OCI-LY7 (cell line): ENCODE measurements around the gene NXPH3. TPM values are rescaled to one million over a fixed set of nuclear protein-coding genes. Genes with fewer than 3 reads are reported as not detected.

Experiments
- BruUV-seq: library from RNA; stranded (reverse); fragments of 400-500 nt; replicated peaks from 2 replicates; lab custom pipeline; 2021; lab: Mats Ljungman, UMichigan
- CTCF ChIA-PET: fragments of 300-600 bp; sonication (Branson Sonifier 250); formaldehyde crosslinking; loops from one replicate; lab custom pipeline; 2022; ENCODE audit warnings: antibody characterized with exemption; ENCODE audit not compliant: unreplicated experiment; lab: Charles Lee
- POLR2A ChIA-PET: fragments of 300-600 bp; sonication (Branson Sonifier 250); formaldehyde crosslinking; loops from one replicate; lab custom pipeline; 2022; ENCODE audit warnings: antibody characterized with exemption; lab: Charles Lee
- DNase-seq: peaks from one replicate; pipeline ENCODE4 v3.0.0-alpha.2; 2015; ENCODE audit warnings: low spot score
- H2AFZ ChIP-seq: fragments of 200-600 bp; sonication (generic), shearing (Covaris generic); 2 replicates; pipeline ENCODE4 v1.6.1; 2014; ENCODE audit warnings: mild to moderate bottlenecking, antibody characterized with exemption, low read length, moderate library complexity
- H3K27ac ChIP-seq: fragments of 200-600 bp; sonication (generic); 2 replicates; pipeline ENCODE4 v1.5.1; 2014; ENCODE audit warnings: mixed run types, low read depth, mild to moderate bottlenecking, moderate library complexity, low read length, inconsistent platforms; ENCODE audit not compliant: poor library complexity, severe bottlenecking
- H3K36me3 ChIP-seq: fragments of 200-600 bp; sonication (generic); 2 replicates; pipeline ENCODE4 v1.6.1; 2014; ENCODE audit warnings: mild to moderate bottlenecking, antibody characterized with exemption, low read length, moderate library complexity, mixed read lengths; ENCODE audit not compliant: insufficient read depth
- H3K4me1 ChIP-seq: fragments of 200-600 bp; sonication (generic); 2 replicates; pipeline ENCODE4 v1.5.1; 2014; ENCODE audit warnings: mild to moderate bottlenecking, low read length; ENCODE audit not compliant: insufficient read depth, poor library complexity, severe bottlenecking
- H3K4me2 ChIP-seq: fragments of 200-600 bp; sonication (generic); 2 replicates; pipeline ENCODE4 v1.6.1; 2014; ENCODE audit warnings: mild to moderate bottlenecking, low read length
- H3K4me3 ChIP-seq: fragments of 200-600 bp; sonication (generic); 2 replicates; pipeline ENCODE4 v1.5.1; 2014; ENCODE audit warnings: mild to moderate bottlenecking, low read depth, low read length; ENCODE audit not compliant: poor library complexity, severe bottlenecking
- H3K79me2 ChIP-seq: fragments of 200-600 bp; sonication (generic); 2 replicates; pipeline ENCODE4 v1.6.1; 2016; ENCODE audit warnings: low read depth, mild to moderate bottlenecking, low read length, moderate library complexity, mixed read lengths; ENCODE audit not compliant: insufficient read depth
- H3K9me2 ChIP-seq: fragments of 200-600 bp; sonication (generic); 2 replicates; pipeline ENCODE4 v1.6.1; 2016; ENCODE audit warnings: mild to moderate bottlenecking, low read length, mixed read lengths; ENCODE audit not compliant: insufficient read depth
- H3K9me3 ChIP-seq: fragments of 200-600 bp; sonication (generic); 2 replicates; pipeline ENCODE4 v1.6.1; 2014; ENCODE audit warnings: mild to moderate bottlenecking, mixed run types, low read length, mixed read lengths
- H4K20me1 ChIP-seq: fragments of 200-600 bp; sonication (generic); 2 replicates; pipeline ENCODE4 v1.6.1; 2014; ENCODE audit warnings: mild to moderate bottlenecking, antibody characterized with exemption, low read length, moderate library complexity, mixed read lengths; ENCODE audit not compliant: insufficient read depth
- CTCF ChIP-seq: fragments of 200-600 bp; sonication (generic); conservative IDR thresholded peaks from 2 replicates; pipeline ENCODE4 v1.5.1; 2014; ENCODE audit warnings: mild to moderate bottlenecking, antibody characterized with exemption, low read length, moderate library complexity, mixed read lengths
- EZH2phosphoT487 ChIP-seq: fragments of 200-600 bp; sonication (generic); IDR thresholded peaks from 2 replicates; pipeline ENCODE4 v1.6.1; 2018; ENCODE audit warnings: low read depth, borderline replicate concordance, mild to moderate bottlenecking, mixed run types, antibody characterized with exemption, low read length, moderate library complexity, mixed read lengths
- intact Hi-C: fragments of 100-400 bp; cut with micrococcal nuclease; formaldehyde crosslinking; loops from one replicate; pipeline ENCODE4 v1.10.0; 2022; ENCODE audit not compliant: unreplicated experiment
- total RNA-seq, 2 experiments: library from RNA; depleted of rRNA in 1 of 2; stranded (reverse); fragments of >200 nt in 1 of 2; shearing (Covaris generic) in 1 of 2; gene quantifications; 2 replicates each; pipeline ENCODE4 v1.2.3, GENCODE V29; 2014 to 2022

Gene NXPH3
- total RNA-seq, 2 experiments from 2014 or later, result not detected

GRCh38 chr17:49577650-49577934 is 1.9 kb downstream of the NXPH3 start:
- BruUV-seq, result no TSS peak
- no peak overlapping the region for H3K4me2 ChIP-seq
- TF ChIP-seq EZH2phosphoT487 (no peak), CTCF (no peak)

DNA sequence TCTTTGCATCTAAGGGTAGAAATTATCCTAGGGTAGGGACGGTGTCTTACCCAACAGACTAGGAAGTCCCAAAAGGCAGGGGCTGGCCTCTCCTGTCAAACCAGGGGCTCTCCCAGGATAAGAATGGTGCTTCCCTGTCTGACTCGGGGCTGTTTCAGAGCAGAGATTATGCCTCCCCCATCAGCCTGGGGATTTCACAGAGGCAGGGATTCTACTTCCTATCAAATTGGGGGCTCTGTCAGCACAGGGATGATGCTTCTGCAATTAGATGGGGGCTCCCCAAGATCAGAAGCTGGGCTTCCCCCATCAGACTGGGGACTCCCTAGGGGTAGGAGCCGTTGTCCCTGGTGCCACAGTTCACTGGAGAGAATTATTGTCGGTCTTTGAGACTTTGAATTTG is 2.3 kb downstream of the NXPH3 start:
- H2AFZ ChIP-seq, result no peak overlapping the region
- CTCF ChIA-PET, result no interaction called here
- no peaks in the 10 kb centered on the region for H3K36me3 ChIP-seq
- H3K4me1 ChIP-seq, result peaks cover 10% of the 10 kb centered on the region
- intact Hi-C loops, result no loop called here
- H3K4me2 ChIP-seq, result no peak overlapping the region
- H3K9me2 ChIP-seq, result no peaks in the 10 kb centered on the region
- H3K9me3 ChIP-seq, result no peaks in the 10 kb centered on the region
- TF ChIP-seq CTCF (no peak), EZH2phosphoT487 (no peak)
- H3K27ac ChIP-seq, result no peak overlapping the region
- no peaks in the 10 kb centered on the region for H3K79me2 ChIP-seq
- BruUV-seq, result no TSS peak
- no peak overlapping the region for H3K4me3 ChIP-seq
- DNase-seq, result no peak
- POLR2A ChIA-PET, result no interaction called here
- no peaks in the 10 kb centered on the region for H4K20me1 ChIP-seq

More at GRCh38 chr17:49577650-49577934, 1.9 kb downstream of the NXPH3 start:
- Histone ChIP-seq H3K9me2 (no peaks in the 10 kb centered on the region), H3K9me3 (no peaks in the 10 kb centered on the region), H3K27ac (no peak overlapping the region), H3K79me2 (no peaks in the 10 kb centered on the region), H3K4me1 (peaks cover 10% of the 10 kb centered on the region), H3K4me3 (no peak overlapping the region), H2AFZ (no peak overlapping the region), H4K20me1 (no peaks in the 10 kb centered on the region), H3K36me3 (no peaks in the 10 kb centered on the region)
- no peak for DNase-seq
- POLR2A ChIA-PET, result no interaction called here
- intact Hi-C loops, result no loop called here
- CTCF ChIA-PET, result no interaction called here

GRCh38 chr17:49578414-49578813 is 2.7 kb downstream of the NXPH3 start:
- Histone ChIP-seq H3K9me2 (no peaks in the 10 kb centered on the region), H4K20me1 (no peaks in the 10 kb centered on the region), H3K4me2 (no peak overlapping the region), H2AFZ (no peak overlapping the region), H3K4me1 (peaks cover 13% of the 10 kb centered on the region), H3K27ac (no peak overlapping the region), H3K9me3 (no peaks in the 10 kb centered on the region), H3K36me3 (no peaks in the 10 kb centered on the region), H3K4me3 (no peak overlapping the region), H3K79me2 (no peaks in the 10 kb centered on the region)
- intact Hi-C loops, result no loop called here
- no peak for TF ChIP-seq CTCF
- TF ChIP-seq EZH2phosphoT487, result no peak
- no peak for DNase-seq
- no TSS peak for BruUV-seq
- CTCF ChIA-PET, result no interaction called here
- POLR2A ChIA-PET, result no interaction called here
